ENCODE results near the gene ANKRD65.
"Not testable (repeated sequence)": the region's sequence is repeated elsewhere in the genome, so short reads cannot be mapped to it uniquely, and the experiment has no call there.

ANKRD65 gene

GRCh38 chr1:1370771-1371300, 50.2 kb downstream of the ANKRD65 start:
- DNase-seq (ENCODE audit: low read depth) = no peak
- TF ChIP-seq CTCF (conservative IDR thresholded peaks at IDR 0.05; ENCODE audit: low read length) = no peak
- H3K4me3 ChIP-seq (ENCODE audit: low read length) = no peak overlapping the region

GRCh38 chr1:1370094-1370493, 51.0 kb downstream of the ANKRD65 start:
- not testable (repeated sequence) for DNase-seq (ENCODE audit: low read depth); H3K4me3 ChIP-seq (ENCODE audit: low read length)

All from AG10803 (cell line).